ENCODE data around the gene DUSP14.

Gene DUSP14

DNA sequence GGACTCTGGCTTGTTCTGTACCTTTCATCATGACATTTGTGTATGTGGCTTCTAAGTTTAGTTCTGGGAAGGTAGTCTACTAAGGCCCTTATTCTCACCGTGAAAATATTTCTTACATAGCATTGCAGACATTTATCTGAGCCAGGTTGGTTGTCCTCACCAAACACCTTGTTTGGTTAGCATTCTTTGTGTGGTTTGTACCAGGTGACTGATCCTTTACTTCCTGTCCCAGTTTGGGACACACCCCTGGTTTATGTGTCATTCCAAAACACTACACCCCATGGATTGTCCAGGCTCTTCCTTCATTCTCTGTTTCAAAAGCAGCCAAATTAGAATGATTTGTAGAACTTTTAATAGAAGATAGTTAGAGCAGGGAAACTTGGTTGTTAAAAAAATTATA lies 23.2 kb upstream of the DUSP14 start:
- Histone ChIP-seq H3K36me3 (ENCODE audit: insufficient read depth, low read length) (peaks cover 82% of the 10 kb centered on the region), H3K27ac (ENCODE audit: low read length) (no peak overlapping the region), H3K9me3 (ENCODE audit: insufficient read depth, low read length, severe bottlenecking) (no peaks in the 10 kb centered on the region), H3K4me1 (ENCODE audit: insufficient read depth, low read length) (no peaks in the 10 kb centered on the region), H3K9ac (ENCODE audit: low read depth, low read length) (no peak overlapping the region), H2AFZ (ENCODE audit: low read depth, low read length) (no peak overlapping the region), H4K20me1 (ENCODE audit: insufficient read depth, low read length) (no peaks in the 10 kb centered on the region), H3K4me3 (ENCODE audit: low read depth in 1 of 2, low read length in 2 of 2) (no peak overlapping the region), H3K27me3 (ENCODE audit: insufficient read depth, low read length, poor library complexity) (no peaks in the 10 kb centered on the region), H3K79me2 (ENCODE audit: insufficient read depth, low read length) (no peaks in the 10 kb centered on the region), H3K4me2 (ENCODE audit: insufficient read depth, low read length) (no peak overlapping the region)
- ATAC-seq (ENCODE audit: insufficient read depth, low read depth) (no peak), DNase-seq (no peak)
- TF ChIP-seq EZH2 (IDR thresholded peaks at IDR 0.05; ENCODE audit: borderline replicate concordance, low read depth, low read length, severe bottlenecking), result no peak
- TF ChIP-seq, protein P1, sequence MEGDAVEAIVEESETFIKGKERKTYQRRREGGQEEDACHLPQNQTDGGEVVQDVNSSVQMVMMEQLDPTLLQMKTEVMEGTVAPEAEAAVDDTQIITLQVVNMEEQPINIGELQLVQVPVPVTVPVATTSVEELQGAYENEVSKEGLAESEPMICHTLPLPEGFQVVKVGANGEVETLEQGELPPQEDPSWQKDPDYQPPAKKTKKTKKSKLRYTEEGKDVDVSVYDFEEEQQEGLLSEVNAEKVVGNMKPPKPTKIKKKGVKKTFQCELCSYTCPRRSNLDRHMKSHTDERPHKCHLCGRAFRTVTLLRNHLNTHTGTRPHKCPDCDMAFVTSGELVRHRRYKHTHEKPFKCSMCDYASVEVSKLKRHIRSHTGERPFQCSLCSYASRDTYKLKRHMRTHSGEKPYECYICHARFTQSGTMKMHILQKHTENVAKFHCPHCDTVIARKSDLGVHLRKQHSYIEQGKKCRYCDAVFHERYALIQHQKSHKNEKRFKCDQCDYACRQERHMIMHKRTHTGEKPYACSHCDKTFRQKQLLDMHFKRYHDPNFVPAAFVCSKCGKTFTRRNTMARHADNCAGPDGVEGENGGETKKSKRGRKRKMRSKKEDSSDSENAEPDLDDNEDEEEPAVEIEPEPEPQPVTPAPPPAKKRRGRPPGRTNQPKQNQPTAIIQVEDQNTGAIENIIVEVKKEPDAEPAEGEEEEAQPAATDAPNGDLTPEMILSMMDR (IDR thresholded peaks at IDR 0.05; ENCODE audit: borderline replicate concordance, extremely low read depth, low read length, poor library complexity, severe bottlenecking), result no peak

- no peaks in the 10 kb centered on the region for H4K20me1 ChIP-seq (ENCODE audit: insufficient read depth, low read length)
- ATAC-seq (ENCODE audit: insufficient read depth, low read depth), result no peak
- H3K27me3 ChIP-seq (ENCODE audit: insufficient read depth, low read length, poor library complexity), result no peaks in the 10 kb centered on the region
- no peak overlapping the region for H3K9ac ChIP-seq (ENCODE audit: low read depth, low read length)
- no peak overlapping the region for H3K4me3 ChIP-seq (ENCODE audit: low read depth in 1 of 2, low read length in 2 of 2)
- H3K79me2 ChIP-seq (ENCODE audit: insufficient read depth, low read length), result no peaks in the 10 kb centered on the region
- no peak overlapping the region for H3K27ac ChIP-seq (ENCODE audit: low read length)
- no peaks in the 10 kb centered on the region for H3K9me3 ChIP-seq (ENCODE audit: insufficient read depth, low read length, severe bottlenecking)
- H3K4me2 ChIP-seq (ENCODE audit: insufficient read depth, low read length), result no peak overlapping the region
- no peak overlapping the region for H2AFZ ChIP-seq (ENCODE audit: low read depth, low read length)
- TF ChIP-seq, protein P1 (IDR thresholded peaks at IDR 0.05; ENCODE audit: borderline replicate concordance, extremely low read depth, low read length, poor library complexity, severe bottlenecking), result no peak
- TF ChIP-seq EZH2 (IDR thresholded peaks at IDR 0.05; ENCODE audit: borderline replicate concordance, low read depth, low read length, severe bottlenecking), result no peak
- H3K4me1 ChIP-seq (ENCODE audit: insufficient read depth, low read length), result no peaks in the 10 kb centered on the region
- peaks cover 92% of the 10 kb centered on the region for H3K36me3 ChIP-seq (ENCODE audit: insufficient read depth, low read length)
- DNase-seq, result no peak
These were observed 19.5 kb upstream of the DUSP14 start for GRCh38 chr17:37470181-37470580.

DNA sequence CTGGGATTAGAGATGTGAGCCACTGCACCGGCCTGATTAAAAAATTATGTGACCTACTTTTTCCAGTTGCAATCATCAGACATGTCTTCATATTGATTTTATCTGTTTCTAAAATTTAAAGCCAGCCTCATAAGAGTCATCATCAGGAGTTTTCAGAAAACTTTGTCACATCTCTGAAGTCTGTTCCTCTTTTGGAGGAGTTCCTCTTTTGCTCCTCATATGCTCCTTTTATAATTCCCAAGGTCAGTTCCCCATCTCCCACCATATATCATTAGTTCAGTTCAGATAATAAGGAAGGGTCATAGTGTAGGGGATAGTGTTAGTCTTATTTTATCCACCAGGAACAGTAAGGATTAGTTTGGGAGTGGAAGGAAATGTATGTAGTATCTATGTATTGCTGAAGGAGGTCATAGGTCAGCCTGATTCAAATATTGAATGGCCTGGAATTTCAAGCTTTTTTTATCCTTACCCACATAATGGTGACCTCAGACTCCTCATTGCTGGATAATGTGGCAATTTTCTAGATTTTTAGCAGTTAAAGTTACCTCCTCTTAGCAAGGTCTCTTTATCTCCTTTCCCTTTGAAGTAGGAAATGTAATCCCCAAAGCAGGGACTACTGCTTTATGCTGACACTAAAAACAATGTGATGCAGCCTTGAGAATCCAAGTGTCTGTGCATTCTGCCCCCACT lies 13.8 kb upstream of the DUSP14 start:
- H3K36me3 ChIP-seq (ENCODE audit: insufficient read depth, low read length), result peaks cover 85% of the 10 kb centered on the region
- no peak overlapping the region for H3K27ac ChIP-seq (ENCODE audit: low read length)
- no peak for TF ChIP-seq EZH2 (IDR thresholded peaks at IDR 0.05; ENCODE audit: borderline replicate concordance, low read depth, low read length, severe bottlenecking)
- TF ChIP-seq, protein P1 (IDR thresholded peaks at IDR 0.05; ENCODE audit: borderline replicate concordance, extremely low read depth, low read length, poor library complexity, severe bottlenecking), result no peak

More for the DNA sequence above, 13.8 kb upstream of the DUSP14 start:
- Histone ChIP-seq H2AFZ (ENCODE audit: low read depth, low read length) (no peak overlapping the region), H3K4me1 (ENCODE audit: insufficient read depth, low read length) (no peaks in the 10 kb centered on the region), H3K4me3 (ENCODE audit: low read depth in 1 of 2, low read length in 2 of 2) (no peak overlapping the region), H3K4me2 (ENCODE audit: insufficient read depth, low read length) (no peak overlapping the region), H3K9ac (ENCODE audit: low read depth, low read length) (no peak overlapping the region), H4K20me1 (ENCODE audit: insufficient read depth, low read length) (no peaks in the 10 kb centered on the region), H3K79me2 (ENCODE audit: insufficient read depth, low read length) (no peaks in the 10 kb centered on the region), H3K27me3 (ENCODE audit: insufficient read depth, low read length, poor library complexity) (no peaks in the 10 kb centered on the region), H3K9me3 (ENCODE audit: insufficient read depth, low read length, severe bottlenecking) (no peaks in the 10 kb centered on the region)
- ATAC-seq (ENCODE audit: insufficient read depth, low read depth) (no peak), DNase-seq (no peak)

Measured in DND-41 (cell line).